GM12891 (cell line): ENCODE data around the gene PXT1.

Source experiments
- POLR2A ChIP-seq: IDR thresholded peaks from 2 replicates; pipeline ENCODE4 v1.6.1; 2011; ENCODE audit warnings: low read depth, low read length, control low read depth
- POLR2AphosphoS5 ChIP-seq: IDR thresholded peaks from 2 replicates; pipeline ENCODE4 v1.6.1; 2011; ENCODE audit warnings: low read depth, low read length, control low read depth

DNA sequence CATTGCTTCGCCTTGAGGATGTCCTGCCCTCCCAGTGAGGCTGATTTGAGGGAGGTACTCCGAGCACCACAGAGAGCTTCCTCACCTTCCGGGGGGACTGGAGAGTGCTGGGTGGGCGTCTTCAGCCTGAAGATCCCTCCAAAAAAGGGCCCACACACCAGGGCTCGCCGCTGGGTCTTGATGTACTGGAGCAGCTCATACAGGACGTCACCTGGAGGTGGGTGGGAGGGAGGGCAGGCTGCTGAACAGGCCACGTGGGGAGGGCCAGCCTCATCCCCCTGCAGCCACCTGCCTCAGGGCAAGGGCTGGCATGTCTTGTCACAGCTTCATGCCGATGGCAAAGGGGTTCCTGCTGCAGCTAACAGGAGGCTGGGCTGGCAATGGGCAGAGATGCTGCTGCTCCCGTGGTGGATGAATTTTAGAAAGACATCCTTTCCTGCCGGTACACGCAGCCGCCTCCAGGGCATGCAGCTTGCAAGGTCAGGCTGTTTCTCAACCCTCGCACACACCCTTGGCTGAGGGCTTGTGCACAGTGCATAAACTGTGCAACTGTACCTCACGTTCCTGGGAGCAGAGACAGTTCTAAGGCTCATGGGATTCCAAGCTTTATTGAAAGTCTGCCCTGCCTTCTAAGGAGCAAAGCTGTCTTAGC lies 69.2 kb downstream of the PXT1 start:
- TF ChIP-seq POLR2A (no peak), POLR2AphosphoS5 (no peak)
